HG02943 (cell line): Measurements from ENCODE around the gene GALNT16.

Experiments
- ATAC-seq: cut with Tn5 transposase; IDR thresholded peaks from one replicate; pipeline ENCODE4 v1.9.1; 2021; ENCODE audit warnings: mild to moderate bottlenecking, low read depth, moderate library complexity; ENCODE audit not compliant: unreplicated experiment

Gene GALNT16

DNA sequence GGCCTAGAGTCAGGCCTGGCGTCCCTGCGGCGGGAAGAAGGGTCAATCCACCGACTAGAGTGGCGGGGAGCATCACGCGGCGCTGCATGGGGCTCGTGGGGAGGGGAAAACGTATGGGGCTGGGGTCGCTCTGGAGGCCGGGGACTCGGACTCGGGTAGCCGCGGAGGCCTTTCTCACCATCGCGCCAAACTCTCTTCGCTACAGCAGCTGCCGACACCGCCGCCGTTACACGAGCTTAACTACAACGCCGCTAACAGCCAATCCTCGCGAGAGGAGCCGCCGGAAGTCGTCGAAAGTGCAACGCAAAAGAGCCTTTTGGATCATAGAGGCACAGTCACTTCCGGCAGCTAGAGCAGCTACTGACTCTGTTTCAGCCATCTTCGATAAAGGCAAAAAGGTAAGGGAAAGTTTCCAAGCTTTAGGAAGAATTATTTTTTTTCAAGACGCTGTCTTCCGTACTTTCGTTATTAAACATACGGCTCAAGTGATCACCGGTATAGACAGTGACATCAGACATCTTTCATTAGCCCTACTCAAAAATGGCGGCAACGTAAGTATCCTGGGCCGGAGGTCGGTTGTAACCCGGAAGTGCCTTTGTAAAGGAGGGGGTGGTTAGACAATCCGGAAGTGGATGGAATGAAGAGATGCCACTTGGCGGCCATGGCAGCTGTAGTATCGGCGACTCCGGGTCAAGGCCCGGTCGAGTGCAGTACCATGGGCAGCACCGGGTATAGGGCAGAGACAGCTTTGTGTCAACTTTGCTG lies 138.3 kb downstream of the GALNT16 start, which contains the start of the genes ERH and SLC39A9:
TSS of gene ERH (minus strand) at position 247 of the 765 bp plus-strand sequence. CDS start at position 181, 66 bp downstream.
TSS of gene SLC39A9 (plus strand) at position 640 of the 765 bp plus-strand sequence. CDS start 678 bp downstream, outside the sequence.
- peak; percentile 81 for ATAC-seq

DNA sequence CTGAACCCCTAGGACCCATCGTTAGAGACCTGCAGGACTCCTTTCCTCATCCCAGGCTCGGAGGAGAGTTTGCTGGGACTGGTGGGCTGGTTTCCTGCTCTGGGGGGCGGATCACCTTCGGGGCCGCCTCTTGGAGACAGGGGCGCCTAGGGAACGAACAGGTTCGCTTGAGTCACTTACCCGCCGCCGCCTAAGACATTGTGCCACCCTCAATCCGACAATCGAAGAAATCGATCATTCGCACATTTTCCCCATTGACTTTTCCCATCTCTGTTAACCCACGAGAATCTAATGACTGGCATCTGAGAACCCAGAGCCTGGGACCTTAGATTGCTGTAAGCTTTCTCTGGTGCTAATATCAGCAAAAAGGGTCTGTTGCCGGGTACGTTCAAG lies 138.9 kb downstream of the GALNT16 start:
- no peak for ATAC-seq

DNA sequence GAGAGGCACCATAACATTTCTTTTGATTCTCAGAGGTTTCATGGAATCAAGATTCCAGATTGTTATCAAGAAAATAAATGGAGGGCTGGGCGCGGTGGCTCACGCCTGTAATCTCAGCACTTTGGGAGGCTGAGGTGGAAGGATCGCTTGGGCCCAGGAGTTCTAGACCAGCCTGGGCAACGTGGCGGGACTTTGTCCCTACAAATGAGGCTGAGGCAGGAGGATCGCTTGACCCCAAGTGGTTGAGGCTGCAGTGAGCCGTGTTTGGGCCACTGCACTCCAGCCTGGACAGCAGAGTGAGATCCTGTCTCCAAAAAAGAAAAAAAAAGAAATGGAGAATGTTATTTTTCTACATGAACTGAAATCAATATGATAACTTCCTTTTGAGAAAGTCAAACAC lies 139.8 kb downstream of the GALNT16 start:
- no peak for ATAC-seq

DNA sequence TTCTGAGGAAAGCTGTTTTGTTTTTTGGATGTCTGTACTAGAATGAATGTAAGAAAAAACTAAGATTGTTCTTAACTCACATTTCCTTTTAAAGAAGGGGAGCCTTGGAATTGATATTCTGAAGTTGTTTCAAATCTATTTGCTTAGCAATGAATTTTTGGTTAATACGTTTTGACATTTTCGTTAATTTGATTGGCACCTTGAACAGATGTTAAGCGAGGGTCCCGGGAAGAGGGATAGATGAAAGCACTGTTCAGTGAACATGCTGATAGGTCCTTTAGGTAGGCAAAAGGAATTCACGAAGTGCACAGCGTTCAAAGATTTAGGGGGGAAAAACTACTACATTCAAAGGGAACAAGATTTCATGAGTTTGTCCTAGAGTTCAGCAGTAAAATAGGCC lies 140.2 kb downstream of the GALNT16 start:
- ATAC-seq, result no peak

DNA sequence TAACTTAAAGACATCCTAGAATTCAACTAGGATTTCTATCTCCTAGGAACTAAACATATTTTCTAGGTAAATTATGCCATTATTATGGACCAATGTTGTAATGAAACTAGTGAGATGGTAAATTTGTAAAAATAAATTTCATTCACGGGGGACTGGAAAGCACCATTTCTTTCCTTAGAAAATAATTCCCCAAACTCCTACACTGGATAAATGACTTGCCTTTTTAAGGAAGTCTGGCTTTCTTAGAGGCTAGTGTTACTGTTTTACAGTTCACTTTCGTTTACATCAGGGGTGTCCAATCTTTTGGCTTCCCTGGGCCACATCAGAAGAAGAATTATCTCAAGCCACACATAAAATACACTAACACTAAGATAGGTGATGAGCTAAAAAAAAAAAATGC lies 141.9 kb downstream of the GALNT16 start:
- ATAC-seq, result no peak

DNA sequence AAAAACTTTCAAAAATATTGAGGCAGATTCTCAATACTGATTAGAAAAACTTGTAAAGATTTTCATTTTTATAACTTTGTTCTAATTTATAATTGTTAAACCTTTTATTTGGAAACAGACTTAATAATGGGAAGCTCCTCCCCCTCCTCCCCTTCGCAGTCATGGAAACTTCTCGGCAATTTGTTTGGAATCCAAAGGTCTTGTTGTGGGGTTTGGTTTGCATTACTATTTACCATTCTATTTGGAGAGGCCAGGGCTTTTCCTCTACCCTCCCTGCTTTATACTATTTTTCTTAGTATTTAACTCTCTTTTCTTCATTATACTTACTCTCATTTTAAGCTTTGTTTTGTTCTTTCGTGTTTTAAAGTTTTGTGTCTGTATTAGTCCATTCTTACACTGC lies 144.5 kb downstream of the GALNT16 start:
- ATAC-seq, result no peak

DNA sequence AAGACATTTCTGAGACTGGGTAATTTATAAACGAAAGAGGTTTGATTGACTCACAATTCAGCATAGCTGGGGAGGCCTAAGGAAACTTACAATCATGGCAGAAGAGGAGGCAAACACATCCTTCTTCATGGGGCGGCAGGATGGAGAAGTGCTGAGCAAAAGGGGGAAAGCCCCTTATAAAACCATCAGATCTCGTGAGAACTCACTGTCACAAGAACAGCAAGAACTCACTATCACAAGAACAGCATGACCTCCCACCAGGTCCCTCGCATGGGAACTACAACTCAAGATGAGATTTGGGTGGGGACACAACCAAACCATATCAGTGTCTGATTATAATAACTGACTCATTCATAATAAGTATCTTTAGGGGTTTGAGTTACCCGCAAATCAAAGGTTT lies 144.9 kb downstream of the GALNT16 start:
- ATAC-seq, result no peak

DNA sequence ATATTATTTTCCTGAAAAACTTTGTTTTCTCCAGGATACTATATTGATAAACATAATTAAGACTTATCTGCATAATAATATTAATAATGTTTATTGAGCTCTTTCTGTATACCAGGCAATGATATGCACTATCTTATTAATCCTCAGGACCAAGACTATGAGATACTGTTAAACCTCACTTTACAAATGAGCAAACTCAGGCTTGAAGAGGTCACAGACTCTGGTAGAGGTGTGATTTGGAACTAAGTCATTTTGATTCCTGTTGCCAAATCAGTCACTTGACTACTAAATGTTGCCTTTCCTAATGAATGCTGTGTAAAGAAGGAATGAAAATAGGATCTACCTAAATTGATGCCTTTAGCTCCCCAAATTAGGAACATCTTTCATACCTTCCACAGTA lies 145.8 kb downstream of the GALNT16 start:
- ATAC-seq, result no peak
